ENCODE measurements around the gene IL5. TPM values are rescaled to one million over a fixed set of nuclear protein-coding genes. Genes with fewer than 3 reads are reported as not detected.

Gene IL5
- total and polyA plus RNA-seq, 2 of the 4 experiments (the other 2 are of a cell fraction): not detected

DNA sequence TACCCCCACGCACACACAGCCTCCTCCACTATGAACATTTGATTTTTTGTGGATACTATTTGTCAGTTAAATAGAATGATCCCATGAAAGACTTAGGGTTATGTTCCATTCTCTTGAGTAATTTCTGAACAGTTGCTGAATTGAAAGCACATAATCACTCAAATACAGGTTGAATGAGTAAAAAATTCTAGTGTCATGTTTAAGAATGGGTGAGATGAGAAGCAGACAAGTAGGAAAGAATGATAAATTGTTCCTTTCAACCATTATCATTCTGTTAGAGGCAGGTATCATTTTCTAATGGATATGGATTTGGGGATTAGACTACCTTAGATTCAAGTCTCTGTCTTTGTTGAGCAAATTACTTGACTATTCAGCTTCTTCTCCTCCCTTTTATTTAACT lies 32.8 kb upstream of the IL5 start:
- Histone ChIP-seq H2AK9ac (replicated peaks; ENCODE audit: low read depth, low read length, poor library complexity) (no peak overlapping the region), H3K4me3 (ENCODE audit: insufficient read depth, low read depth, low read length) (no peak overlapping the region), H2BK15ac (ENCODE audit: low read depth, low read length) (no peak overlapping the region), H3K4me1 (ENCODE audit: control insufficient read depth, insufficient read depth, low read length) (no peaks in the 10 kb centered on the region; the same call in 1 of the 2 replicates), H3K14ac (replicated peaks; ENCODE audit: low read depth, low read length) (no peak overlapping the region), H3K27ac (ENCODE audit: insufficient read depth, low read length) (no peak overlapping the region), H4K91ac (ENCODE audit: insufficient read depth, low read depth, low read length) (no peak overlapping the region), H3K9ac (ENCODE audit: low read depth, low read length) (no peak overlapping the region), H3K79me1 (ENCODE audit: low read depth in 1 of 2, low read length in 2 of 2) (0 out of 4 replicates have a peak, but pooled peaks cover 0 to 2% of the 10 kb centered on the region in 2 experiments), H2BK20ac (ENCODE audit: low read depth, low read length) (no peak overlapping the region), H4K8ac (ENCODE audit: low read depth in 2 of 2, low read length in 2 of 2) (no peak overlapping the region), H4K5ac (ENCODE audit: low read depth, low read length) (no peak overlapping the region), H3K27me3 (ENCODE audit: control insufficient read depth, insufficient read depth, low read length) (no peaks in the 10 kb centered on the region), H3K56ac (ENCODE audit: extremely low read depth, insufficient read depth, low read length) (no peak overlapping the region), H2AFZ (replicated peaks; ENCODE audit: low read length, poor library complexity) (no peak overlapping the region), H3K9me3 (ENCODE audit: control insufficient read depth, insufficient read depth, low read length) (no peaks in the 10 kb centered on the region), H3K4ac (ENCODE audit: low read depth, low read length) (no peak overlapping the region), H3K9me1 (ENCODE audit: insufficient read depth, low read length) (no peaks in the 10 kb centered on the region), H2BK120ac (ENCODE audit: low read depth, low read length) (no peak overlapping the region), H3K23ac (ENCODE audit: low read depth, low read length) (no peak overlapping the region), H3K36me3 (ENCODE audit: control insufficient read depth, insufficient read depth, low read length) (0 out of 2 replicates have a peak, but pooled peaks cover 6% of the 10 kb centered on the region), H2BK5ac (ENCODE audit: low read depth, low read length, poor library complexity, severe bottlenecking) (no peak overlapping the region), H3K18ac (ENCODE audit: low read depth, low read length) (no peak overlapping the region), H3K4me2 (ENCODE audit: low read depth, low read length) (no peak overlapping the region), H4K20me1 (ENCODE audit: insufficient read depth, low read length) (no peaks in the 10 kb centered on the region), H2AK5ac (ENCODE audit: low read depth, low read length) (no peak overlapping the region)
- ATAC-seq (ENCODE audit: low read depth): no peak
- in situ Hi-C loops (cut with MboI; ENCODE audit: low sequenced_read_pairs) (no loop called here), intact Hi-C loops (cut with micrococcal nuclease) (no loop called here), dilution Hi-C loops (cut with HindIII; ENCODE audit: low sequenced_read_pairs, unreplicated experiment) (no loop called here)
- no peak for DNase-seq
- ChIA-PET POLR2A (ENCODE audit: unreplicated experiment) (no interaction called here), CTCF (no interaction called here)
- TF ChIP-seq SMC3 (IDR thresholded peaks at IDR 0.05; ENCODE audit: low read depth, low read length): no peak
- TF ChIP-seq NFE2L2 (IDR thresholded peaks at IDR 0.05; ENCODE audit: low read depth, low read length): no peak
- no peak for TF ChIP-seq POLR2A (IDR thresholded peaks at IDR 0.05; ENCODE audit: low read depth, low read length)
- TF ChIP-seq RCOR1 (IDR thresholded peaks at IDR 0.05; ENCODE audit: insufficient replicate concordance, low read length): no peak
- TF ChIP-seq, protein P1, sequence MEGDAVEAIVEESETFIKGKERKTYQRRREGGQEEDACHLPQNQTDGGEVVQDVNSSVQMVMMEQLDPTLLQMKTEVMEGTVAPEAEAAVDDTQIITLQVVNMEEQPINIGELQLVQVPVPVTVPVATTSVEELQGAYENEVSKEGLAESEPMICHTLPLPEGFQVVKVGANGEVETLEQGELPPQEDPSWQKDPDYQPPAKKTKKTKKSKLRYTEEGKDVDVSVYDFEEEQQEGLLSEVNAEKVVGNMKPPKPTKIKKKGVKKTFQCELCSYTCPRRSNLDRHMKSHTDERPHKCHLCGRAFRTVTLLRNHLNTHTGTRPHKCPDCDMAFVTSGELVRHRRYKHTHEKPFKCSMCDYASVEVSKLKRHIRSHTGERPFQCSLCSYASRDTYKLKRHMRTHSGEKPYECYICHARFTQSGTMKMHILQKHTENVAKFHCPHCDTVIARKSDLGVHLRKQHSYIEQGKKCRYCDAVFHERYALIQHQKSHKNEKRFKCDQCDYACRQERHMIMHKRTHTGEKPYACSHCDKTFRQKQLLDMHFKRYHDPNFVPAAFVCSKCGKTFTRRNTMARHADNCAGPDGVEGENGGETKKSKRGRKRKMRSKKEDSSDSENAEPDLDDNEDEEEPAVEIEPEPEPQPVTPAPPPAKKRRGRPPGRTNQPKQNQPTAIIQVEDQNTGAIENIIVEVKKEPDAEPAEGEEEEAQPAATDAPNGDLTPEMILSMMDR (conservative IDR thresholded peaks at IDR 0.05; ENCODE audit: low read depth, low read length): no peak
- TF ChIP-seq MAZ (IDR thresholded peaks at IDR 0.05; ENCODE audit: borderline replicate concordance, low read depth, low read length): no peak
- no peak for TF ChIP-seq MAFK (IDR thresholded peaks at IDR 0.05; ENCODE audit: low read depth, low read length)
- TF ChIP-seq CEBPB (IDR thresholded peaks at IDR 0.05; ENCODE audit: low read depth, low read length): no peak
- TF ChIP-seq CHD1 (IDR thresholded peaks at IDR 0.05; ENCODE audit: low read depth, low read length): no peak
- no peak for TF ChIP-seq RAD21 (IDR thresholded peaks at IDR 0.05; ENCODE audit: low read length)
- TF ChIP-seq, protein P2, sequence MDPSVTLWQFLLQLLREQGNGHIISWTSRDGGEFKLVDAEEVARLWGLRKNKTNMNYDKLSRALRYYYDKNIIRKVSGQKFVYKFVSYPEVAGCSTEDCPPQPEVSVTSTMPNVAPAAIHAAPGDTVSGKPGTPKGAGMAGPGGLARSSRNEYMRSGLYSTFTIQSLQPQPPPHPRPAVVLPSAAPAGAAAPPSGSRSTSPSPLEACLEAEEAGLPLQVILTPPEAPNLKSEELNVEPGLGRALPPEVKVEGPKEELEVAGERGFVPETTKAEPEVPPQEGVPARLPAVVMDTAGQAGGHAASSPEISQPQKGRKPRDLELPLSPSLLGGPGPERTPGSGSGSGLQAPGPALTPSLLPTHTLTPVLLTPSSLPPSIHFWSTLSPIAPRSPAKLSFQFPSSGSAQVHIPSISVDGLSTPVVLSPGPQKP (IDR thresholded peaks at IDR 0.05; ENCODE audit: borderline replicate concordance, low read depth, low read length): no peak
- TF ChIP-seq FOS (IDR thresholded peaks at IDR 0.05; ENCODE audit: low read depth, low read length): no peak
- no peak for TF ChIP-seq RFX5 (IDR thresholded peaks at IDR 0.05; ENCODE audit: low read depth, low read length)
- no peak for TF ChIP-seq USF2 (IDR thresholded peaks at IDR 0.05; ENCODE audit: low read depth, low read length)
- no peak for TF ChIP-seq MXI1 (IDR thresholded peaks at IDR 0.05; ENCODE audit: borderline replicate concordance, low read depth, low read length)
- no peak for TF ChIP-seq BHLHE40 (IDR thresholded peaks at IDR 0.05; ENCODE audit: low read depth, low read length)
- no TSS peak for BruUV-seq (replicated peaks)
- no CpG with 5 or more reads among the region's 1 CpG for WGBS, 2 experiments (ENCODE audit: extremely low coverage in 2 of 2, insufficient read length in 1 of 2)

All from IMR-90 (cell line).